Osteoblast (primary cell): ENCODE measurements around the gene KIAA1143. TPM values are rescaled to one million over a fixed set of nuclear protein-coding genes. Genes with fewer than 3 reads are reported as not detected.
A peak's percentile ranks its signal among the peaks of the same experiment; 100 is the strongest.

Experiments used
- DNase-seq: peaks from one replicate; pipeline ENCODE4 v3.0.0; 2011; ENCODE audit warnings: low spot score, mixed read lengths; ENCODE audit not compliant: insufficient read length; ENCODE audit errors: missing footprints
- H2AFZ ChIP-seq: 2 replicates; pipeline ENCODE4 v1.6.0; 2011; ENCODE audit warnings: mild to moderate bottlenecking, low read length
- H3K27ac ChIP-seq: 2 replicates; pipeline ENCODE4 v1.5.1; 2011; ENCODE audit warnings: mild to moderate bottlenecking, low read depth, low read length, moderate library complexity
- H3K27me3 ChIP-seq: 2 replicates; pipeline ENCODE4 v1.6.0; 2012; ENCODE audit warnings: mild to moderate bottlenecking, control low read depth, inconsistent platforms, low read length, moderate library complexity; ENCODE audit not compliant: insufficient read depth
- H3K36me3 ChIP-seq: 2 replicates; pipeline ENCODE4 v1.5.1; 2011; ENCODE audit warnings: mild to moderate bottlenecking, low read length, control low read depth, moderate library complexity; ENCODE audit not compliant: insufficient read depth
- H3K4me1 ChIP-seq: 2 replicates; pipeline ENCODE4 v1.5.1; 2011; ENCODE audit warnings: mild to moderate bottlenecking, low read length, control low read depth, moderate library complexity; ENCODE audit not compliant: insufficient read depth
- H3K4me2 ChIP-seq: 2 replicates; pipeline ENCODE4 v1.6.0; 2011; ENCODE audit warnings: mild to moderate bottlenecking, low read length; ENCODE audit not compliant: insufficient read depth
- H3K4me3 ChIP-seq: fragments of 200-600 bp; sonication (generic); 3 replicates; pipeline ENCODE4 v1.5.1; 2012; ENCODE audit warnings: mild to moderate bottlenecking, low read length, inconsistent platforms; ENCODE audit not compliant: insufficient read depth
- H3K79me2 ChIP-seq: 2 replicates; pipeline ENCODE4 v1.6.0; 2012; ENCODE audit warnings: mild to moderate bottlenecking, low read length, control low read depth, inconsistent platforms; ENCODE audit not compliant: insufficient read depth
- H3K9me3 ChIP-seq: 2 replicates; pipeline ENCODE4 v1.5.1; 2011; ENCODE audit warnings: low read depth, low read length, control low read depth
- H4K20me1 ChIP-seq: 2 replicates; pipeline ENCODE4 v1.6.0; 2012; ENCODE audit warnings: mild to moderate bottlenecking, low read length, control low read depth; ENCODE audit not compliant: insufficient read depth
- total RNA-seq: library from RNA; depleted of rRNA; stranded (reverse); fragments of >200 nt; gene quantifications from 2 replicates; pipeline ENCODE4 v1.2.3, GENCODE V29; 2012
- TF ChIP-seq, protein P1 (sequence below): IDR thresholded peaks from 2 replicates; pipeline ENCODE4 v1.5.1; 2011; ENCODE audit warnings: mild to moderate bottlenecking, low read depth, low read length, moderate library complexity; ENCODE audit errors: extremely low read depth

The KIAA1143 gene
- total RNA-seq, 1 donor, result 30.0 TPM

DNA sequence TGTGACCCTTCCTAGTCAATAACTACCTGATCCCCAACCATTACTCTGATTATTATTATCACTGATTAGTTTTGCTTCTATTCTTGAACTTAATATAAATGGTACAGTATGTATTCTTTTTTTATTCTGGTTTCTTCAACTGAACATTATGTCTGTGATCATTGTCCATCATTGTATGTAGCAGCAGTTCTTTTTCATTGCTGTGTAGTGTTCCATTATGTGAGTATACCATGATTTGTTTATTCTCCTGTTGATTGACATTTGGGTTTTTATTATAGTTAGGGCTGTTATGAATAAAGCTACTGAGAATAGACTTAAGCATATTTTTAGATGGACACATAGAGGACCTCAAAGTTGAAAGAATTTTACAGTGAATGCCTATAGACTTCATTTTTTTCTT is 2.8 kb upstream of the KIAA1143 start:
- H3K9me3 ChIP-seq, result no peaks in the 10 kb centered on the region
- no peak overlapping the region for H2AFZ ChIP-seq
- H4K20me1 ChIP-seq, result no peaks in the 10 kb centered on the region
- H3K4me3 ChIP-seq, result no peak overlapping the region
- peaks cover 63% of the 10 kb centered on the region for H3K79me2 ChIP-seq
- no peak overlapping the region for H3K4me2 ChIP-seq
- TF ChIP-seq, protein P1, sequence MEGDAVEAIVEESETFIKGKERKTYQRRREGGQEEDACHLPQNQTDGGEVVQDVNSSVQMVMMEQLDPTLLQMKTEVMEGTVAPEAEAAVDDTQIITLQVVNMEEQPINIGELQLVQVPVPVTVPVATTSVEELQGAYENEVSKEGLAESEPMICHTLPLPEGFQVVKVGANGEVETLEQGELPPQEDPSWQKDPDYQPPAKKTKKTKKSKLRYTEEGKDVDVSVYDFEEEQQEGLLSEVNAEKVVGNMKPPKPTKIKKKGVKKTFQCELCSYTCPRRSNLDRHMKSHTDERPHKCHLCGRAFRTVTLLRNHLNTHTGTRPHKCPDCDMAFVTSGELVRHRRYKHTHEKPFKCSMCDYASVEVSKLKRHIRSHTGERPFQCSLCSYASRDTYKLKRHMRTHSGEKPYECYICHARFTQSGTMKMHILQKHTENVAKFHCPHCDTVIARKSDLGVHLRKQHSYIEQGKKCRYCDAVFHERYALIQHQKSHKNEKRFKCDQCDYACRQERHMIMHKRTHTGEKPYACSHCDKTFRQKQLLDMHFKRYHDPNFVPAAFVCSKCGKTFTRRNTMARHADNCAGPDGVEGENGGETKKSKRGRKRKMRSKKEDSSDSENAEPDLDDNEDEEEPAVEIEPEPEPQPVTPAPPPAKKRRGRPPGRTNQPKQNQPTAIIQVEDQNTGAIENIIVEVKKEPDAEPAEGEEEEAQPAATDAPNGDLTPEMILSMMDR, result no peak
- DNase-seq, result no peak
- peaks cover under 1% of the 10 kb centered on the region for H3K36me3 ChIP-seq
- no peaks in the 10 kb centered on the region for H3K27me3 ChIP-seq
- no peak overlapping the region for H3K27ac ChIP-seq
- peaks cover 7% of the 10 kb centered on the region for H3K4me1 ChIP-seq

DNA sequence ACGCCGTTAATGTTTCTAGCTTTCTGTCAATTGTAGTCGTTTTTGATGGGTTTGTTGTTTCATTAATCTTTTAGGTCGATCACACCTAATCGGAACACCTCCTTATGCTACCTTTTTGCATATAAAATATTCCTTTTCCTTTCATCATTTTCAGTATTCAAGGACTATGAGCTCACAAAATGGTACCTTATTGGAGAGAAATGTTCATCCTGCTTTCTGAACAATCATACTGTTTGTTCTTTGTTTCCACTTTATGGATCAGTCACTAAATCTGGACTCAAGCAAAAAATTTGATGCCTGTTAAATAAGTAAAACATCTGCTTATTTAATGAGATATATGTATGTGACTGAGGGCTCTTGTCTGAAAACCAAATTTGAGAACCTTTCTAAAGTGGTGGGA is 1.3 kb upstream of the KIAA1143 start:
- peak overlapping the region; percentile 24 for H3K27ac ChIP-seq
- peak; percentile 26 for DNase-seq
- TF ChIP-seq, protein P1, result no peak
- H3K4me2 ChIP-seq, result peak overlapping the region; percentile 96
- H3K4me1 ChIP-seq, result peaks cover 7% of the 10 kb centered on the region
- no peaks in the 10 kb centered on the region for H3K9me3 ChIP-seq
- no peaks in the 10 kb centered on the region for H4K20me1 ChIP-seq
- H3K27me3 ChIP-seq, result no peaks in the 10 kb centered on the region
- peak overlapping the region; percentile 94 for H2AFZ ChIP-seq
- H3K79me2 ChIP-seq, result peaks cover 58% of the 10 kb centered on the region
- peak overlapping the region; percentile 79 for H3K4me3 ChIP-seq
- peaks cover 5% of the 10 kb centered on the region for H3K36me3 ChIP-seq

DNA sequence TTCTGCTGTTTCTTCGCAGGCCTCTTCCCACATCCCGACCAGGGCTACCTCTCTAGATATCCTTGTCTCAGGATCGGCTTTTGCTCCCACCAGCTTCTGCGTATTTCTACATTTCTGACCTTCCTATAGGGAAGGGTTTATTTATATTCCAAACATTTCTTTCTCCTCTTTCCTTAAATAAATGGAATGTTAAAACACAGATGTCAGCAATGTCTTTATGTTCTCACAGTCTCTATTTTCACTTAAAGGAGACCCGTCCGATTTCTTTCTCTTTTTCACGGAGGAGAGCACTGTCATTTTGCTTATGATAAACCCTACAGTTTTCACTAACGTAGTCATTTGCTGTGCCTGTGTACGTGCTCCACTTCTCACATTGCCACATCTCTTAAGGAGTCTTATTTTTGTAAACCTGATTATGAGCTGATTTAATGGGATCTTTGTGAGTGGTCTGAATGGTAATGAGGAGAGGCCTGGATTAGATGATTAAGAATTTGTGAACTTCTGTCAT is 805 bp upstream of the KIAA1143 start:
- peaks cover 60% of the 10 kb centered on the region for H3K79me2 ChIP-seq

DNA sequence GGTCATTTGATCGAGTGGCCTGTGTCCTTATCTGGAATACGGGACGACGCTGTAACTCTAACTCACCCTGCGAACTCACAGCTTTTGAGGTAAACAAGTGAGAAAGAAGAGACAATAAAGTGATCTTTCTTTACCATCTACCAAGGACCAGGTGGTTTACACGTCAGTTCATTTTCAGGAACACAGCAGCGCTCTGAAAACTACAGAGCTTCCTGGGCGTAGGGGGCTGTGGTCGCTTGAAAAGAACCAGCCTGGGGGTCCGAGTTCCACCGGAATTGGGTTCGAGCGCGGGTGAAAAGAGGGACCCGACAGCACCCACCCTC is 357 bp downstream of the KIAA1143 start:
- TF ChIP-seq, protein P1, result no peak
- Histone ChIP-seq H3K4me1 (peaks cover 7% of the 10 kb centered on the region), H3K4me3 (peak overlapping the region; percentile 79), H2AFZ (peak overlapping the region; percentile 94), H3K27me3 (no peaks in the 10 kb centered on the region), H3K27ac (peak overlapping the region; percentile 67), H3K4me2 (peak overlapping the region; percentile 96), H3K36me3 (peaks cover 5% of the 10 kb centered on the region), H3K9me3 (no peaks in the 10 kb centered on the region), H3K79me2 (peaks cover 62% of the 10 kb centered on the region), H4K20me1 (no peaks in the 10 kb centered on the region)
- peak; percentile 66 for DNase-seq

More for the DNA sequence above, 805 bp upstream of the KIAA1143 start:
- DNase-seq, result peak; percentile 31
- no peaks in the 10 kb centered on the region for H3K27me3 ChIP-seq
- no peaks in the 10 kb centered on the region for H4K20me1 ChIP-seq
- H3K36me3 ChIP-seq, result peaks cover 5% of the 10 kb centered on the region
- TF ChIP-seq, protein P1, result no peak
- H3K4me2 ChIP-seq, result peak overlapping the region; percentile 96
- H3K4me3 ChIP-seq, result peak overlapping the region; percentile 79
- no peaks in the 10 kb centered on the region for H3K9me3 ChIP-seq
- peak overlapping the region; percentile 94 for H2AFZ ChIP-seq
- peak overlapping the region; percentile 42 for H3K27ac ChIP-seq
- peaks cover 7% of the 10 kb centered on the region for H3K4me1 ChIP-seq
